GM12801 (cell line): ENCODE measurements around the gene SEC24D.

Experiments
- TF ChIP-seq, protein P1 (sequence below): IDR thresholded peaks from one replicate; pipeline ENCODE4 v1.5.1; 2011; ENCODE audit warnings: control low read depth; ENCODE audit not compliant: insufficient read length; ENCODE audit errors: extremely low read depth

SEC24D gene, protein sequence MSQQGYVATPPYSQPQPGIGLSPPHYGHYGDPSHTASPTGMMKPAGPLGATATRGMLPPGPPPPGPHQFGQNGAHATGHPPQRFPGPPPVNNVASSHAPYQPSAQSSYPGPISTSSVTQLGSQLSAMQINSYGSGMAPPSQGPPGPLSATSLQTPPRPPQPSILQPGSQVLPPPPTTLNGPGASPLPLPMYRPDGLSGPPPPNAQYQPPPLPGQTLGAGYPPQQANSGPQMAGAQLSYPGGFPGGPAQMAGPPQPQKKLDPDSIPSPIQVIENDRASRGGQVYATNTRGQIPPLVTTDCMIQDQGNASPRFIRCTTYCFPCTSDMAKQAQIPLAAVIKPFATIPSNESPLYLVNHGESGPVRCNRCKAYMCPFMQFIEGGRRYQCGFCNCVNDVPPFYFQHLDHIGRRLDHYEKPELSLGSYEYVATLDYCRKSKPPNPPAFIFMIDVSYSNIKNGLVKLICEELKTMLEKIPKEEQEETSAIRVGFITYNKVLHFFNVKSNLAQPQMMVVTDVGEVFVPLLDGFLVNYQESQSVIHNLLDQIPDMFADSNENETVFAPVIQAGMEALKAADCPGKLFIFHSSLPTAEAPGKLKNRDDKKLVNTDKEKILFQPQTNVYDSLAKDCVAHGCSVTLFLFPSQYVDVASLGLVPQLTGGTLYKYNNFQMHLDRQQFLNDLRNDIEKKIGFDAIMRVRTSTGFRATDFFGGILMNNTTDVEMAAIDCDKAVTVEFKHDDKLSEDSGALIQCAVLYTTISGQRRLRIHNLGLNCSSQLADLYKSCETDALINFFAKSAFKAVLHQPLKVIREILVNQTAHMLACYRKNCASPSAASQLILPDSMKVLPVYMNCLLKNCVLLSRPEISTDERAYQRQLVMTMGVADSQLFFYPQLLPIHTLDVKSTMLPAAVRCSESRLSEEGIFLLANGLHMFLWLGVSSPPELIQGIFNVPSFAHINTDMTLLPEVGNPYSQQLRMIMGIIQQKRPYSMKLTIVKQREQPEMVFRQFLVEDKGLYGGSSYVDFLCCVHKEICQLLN

DNA sequence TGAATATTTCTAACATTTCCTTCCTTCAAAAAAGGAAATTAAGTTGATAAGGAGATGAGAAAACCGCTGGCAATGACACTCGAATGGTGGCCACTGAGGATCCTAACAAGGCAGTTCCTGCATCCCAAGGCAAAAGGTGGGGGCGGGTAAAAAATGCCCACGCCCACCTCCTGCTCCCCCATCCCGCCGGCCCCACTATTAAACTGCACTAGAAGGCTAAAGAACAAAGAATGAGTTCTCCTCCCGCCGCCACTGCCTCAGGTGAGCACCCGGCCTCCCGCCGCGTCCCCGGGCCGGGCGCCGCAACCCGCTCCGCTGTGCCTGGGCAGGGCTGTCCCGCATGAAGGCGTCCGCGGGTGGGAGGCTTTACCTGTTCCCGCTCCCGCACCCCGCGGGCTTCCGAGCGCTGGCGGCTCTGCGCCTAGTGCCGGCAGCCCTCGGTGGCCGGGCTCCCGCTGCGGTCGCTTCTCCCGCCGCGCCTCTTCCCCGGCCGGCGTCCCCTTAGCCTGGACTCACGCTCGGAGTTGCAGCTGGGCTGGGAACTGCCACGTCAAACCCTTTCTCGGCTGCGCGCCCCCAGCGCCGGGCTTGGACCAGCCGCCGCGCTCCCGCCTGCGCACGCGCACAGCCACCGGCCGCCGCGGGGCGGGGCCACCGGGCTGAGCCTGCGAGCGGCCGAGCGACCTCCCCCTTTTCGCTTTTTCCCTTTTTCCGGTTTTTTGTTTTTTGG lies at the start of gene SEC24D:
TSS of gene SEC24D (minus strand) at position 556 of the 730 bp plus-strand sequence. CDS start 2,430 bp downstream, outside the sequence.
- TF ChIP-seq, protein P1, sequence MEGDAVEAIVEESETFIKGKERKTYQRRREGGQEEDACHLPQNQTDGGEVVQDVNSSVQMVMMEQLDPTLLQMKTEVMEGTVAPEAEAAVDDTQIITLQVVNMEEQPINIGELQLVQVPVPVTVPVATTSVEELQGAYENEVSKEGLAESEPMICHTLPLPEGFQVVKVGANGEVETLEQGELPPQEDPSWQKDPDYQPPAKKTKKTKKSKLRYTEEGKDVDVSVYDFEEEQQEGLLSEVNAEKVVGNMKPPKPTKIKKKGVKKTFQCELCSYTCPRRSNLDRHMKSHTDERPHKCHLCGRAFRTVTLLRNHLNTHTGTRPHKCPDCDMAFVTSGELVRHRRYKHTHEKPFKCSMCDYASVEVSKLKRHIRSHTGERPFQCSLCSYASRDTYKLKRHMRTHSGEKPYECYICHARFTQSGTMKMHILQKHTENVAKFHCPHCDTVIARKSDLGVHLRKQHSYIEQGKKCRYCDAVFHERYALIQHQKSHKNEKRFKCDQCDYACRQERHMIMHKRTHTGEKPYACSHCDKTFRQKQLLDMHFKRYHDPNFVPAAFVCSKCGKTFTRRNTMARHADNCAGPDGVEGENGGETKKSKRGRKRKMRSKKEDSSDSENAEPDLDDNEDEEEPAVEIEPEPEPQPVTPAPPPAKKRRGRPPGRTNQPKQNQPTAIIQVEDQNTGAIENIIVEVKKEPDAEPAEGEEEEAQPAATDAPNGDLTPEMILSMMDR, result no peak

DNA sequence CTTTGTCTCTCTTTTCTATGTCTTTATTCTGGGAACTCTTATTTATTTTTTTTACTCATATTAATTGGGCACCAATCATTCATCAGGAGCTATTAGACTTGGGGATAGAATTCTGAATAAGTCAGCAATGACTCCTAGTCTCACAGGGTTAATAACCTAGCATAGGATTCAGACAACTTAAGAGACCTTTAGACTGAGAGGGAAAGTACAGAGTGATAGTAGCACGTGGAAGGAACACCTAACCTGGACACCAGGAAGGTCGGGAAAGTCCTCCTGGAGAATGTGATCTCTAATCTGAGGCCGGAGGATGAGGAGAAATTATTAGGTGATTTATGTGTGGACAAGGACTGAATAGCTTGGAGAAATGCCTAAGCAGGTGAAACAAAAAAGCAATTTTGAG lies 48.8 kb upstream of the SEC24D start:
- TF ChIP-seq, protein P1, result no peak

DNA sequence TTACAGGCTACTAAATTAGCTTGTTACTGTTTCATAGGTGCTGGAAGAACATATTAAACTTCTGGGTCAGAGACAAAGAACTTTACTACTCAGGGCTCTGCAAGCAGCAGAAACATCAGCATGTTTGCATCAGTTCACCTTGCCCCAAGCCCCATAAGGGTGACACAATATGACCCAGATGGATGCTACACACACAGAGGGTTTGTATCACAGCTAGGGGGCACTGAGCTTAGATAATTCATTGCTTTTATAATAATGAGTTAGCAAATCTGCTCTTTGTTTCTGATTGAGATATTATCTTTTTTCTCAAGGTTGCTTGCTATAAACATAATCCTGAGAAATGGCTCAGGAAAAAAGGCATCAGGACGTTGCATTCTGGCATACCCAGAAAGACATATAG lies 47.9 kb upstream of the SEC24D start:
- TF ChIP-seq, protein P1, result no peak

DNA sequence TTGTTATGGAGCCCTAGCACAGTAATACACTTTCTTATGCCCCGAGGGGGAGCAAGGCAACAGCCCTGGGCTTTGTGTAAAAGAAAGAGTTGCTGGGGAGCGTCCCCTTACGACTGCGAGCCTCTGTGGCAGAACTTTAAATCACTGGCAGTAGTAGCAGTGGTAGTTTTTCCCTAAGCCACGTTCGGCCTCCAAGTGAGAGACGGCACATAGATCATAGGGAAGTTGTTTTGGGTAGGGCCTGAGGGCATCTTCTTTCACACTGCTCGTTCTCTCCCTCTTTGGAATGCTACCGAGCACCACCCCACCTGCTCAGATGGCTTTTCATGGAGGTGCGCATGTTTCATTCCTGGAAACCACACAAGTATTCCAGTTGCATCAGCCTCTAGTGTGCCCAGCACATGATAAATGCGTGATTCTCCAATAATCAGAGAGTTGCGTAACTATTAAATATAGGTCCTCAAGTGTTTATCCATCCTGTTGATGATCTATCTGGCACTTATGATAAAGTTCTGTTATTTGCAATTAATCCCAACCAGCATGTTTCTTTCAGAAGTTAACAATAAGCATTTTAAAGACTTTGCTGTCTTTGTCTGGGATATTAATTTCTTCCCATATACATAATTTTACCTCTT lies 45.7 kb upstream of the SEC24D start:
- TF ChIP-seq, protein P1, result no peak

DNA sequence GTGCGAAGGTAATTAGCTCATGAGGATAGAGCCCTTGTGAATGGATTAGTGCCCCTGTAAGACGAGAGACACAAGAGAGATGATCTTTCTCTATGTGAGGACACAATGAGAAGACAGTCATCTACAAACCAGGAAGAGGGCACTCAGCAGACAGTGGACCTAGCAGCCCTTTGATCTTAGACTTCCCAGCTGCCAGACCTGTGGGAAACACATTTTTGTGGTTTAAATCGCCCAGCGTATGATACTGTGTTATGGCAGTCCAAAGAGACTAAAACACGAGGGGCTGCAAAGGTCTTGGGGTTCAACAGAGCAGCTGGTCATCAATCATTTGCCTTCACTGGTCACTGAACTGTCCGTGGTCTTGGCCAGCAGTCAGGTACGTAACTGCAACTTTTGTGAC lies 43.5 kb upstream of the SEC24D start:
- TF ChIP-seq, protein P1, result no peak

DNA sequence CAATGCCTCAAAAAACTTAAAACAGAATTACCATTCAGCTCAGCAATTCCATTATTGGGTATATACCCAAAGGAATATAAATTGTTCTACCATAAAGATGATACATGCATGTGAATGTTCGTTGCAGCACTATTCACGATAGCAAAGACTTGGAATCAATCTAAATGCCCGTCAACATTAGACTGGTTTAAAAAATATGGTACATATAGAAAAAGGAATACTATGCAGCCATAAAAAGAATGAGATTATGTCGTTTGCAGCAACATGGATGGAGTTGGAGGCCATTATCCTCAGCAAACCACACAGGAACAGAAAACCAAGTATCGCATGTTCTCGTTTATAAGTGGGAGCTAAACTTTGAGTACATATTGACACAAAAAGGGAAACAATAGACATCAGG lies 41.9 kb upstream of the SEC24D start:
- TF ChIP-seq, protein P1, result no peak
